CD4-positive, alpha-beta T cell treated with Interleukin-17A for 1 hour (primary cell): Measurements from ENCODE around the gene CD38.
A peak's percentile ranks its signal among the peaks of the same experiment; 100 is the strongest.

Experiments used
- DNase-seq: peaks from one replicate; pipeline ENCODE4 v3.0.0-alpha.2; 2020

CD38 gene

DNA sequence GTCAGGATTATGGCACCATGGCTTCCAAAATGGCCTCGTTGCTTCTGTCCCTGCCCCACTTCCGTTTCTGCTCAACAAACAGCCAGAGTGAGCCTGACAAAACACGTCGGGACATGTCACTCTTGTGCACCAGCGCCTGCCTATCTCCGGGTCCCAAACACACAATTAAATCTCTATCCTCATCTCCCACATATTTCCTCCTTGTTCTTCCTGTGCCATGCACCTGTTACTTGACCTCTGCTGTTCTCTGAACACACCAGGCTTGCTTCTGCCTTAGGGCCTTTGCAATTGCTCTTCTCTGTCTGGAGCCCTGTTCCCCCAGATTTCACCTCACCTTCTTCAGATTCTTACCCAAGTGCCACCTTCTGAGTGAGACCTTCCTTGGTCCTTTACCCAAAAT, 12.7 kb upstream of the CD38 start:
- DNase-seq: no peak

DNA sequence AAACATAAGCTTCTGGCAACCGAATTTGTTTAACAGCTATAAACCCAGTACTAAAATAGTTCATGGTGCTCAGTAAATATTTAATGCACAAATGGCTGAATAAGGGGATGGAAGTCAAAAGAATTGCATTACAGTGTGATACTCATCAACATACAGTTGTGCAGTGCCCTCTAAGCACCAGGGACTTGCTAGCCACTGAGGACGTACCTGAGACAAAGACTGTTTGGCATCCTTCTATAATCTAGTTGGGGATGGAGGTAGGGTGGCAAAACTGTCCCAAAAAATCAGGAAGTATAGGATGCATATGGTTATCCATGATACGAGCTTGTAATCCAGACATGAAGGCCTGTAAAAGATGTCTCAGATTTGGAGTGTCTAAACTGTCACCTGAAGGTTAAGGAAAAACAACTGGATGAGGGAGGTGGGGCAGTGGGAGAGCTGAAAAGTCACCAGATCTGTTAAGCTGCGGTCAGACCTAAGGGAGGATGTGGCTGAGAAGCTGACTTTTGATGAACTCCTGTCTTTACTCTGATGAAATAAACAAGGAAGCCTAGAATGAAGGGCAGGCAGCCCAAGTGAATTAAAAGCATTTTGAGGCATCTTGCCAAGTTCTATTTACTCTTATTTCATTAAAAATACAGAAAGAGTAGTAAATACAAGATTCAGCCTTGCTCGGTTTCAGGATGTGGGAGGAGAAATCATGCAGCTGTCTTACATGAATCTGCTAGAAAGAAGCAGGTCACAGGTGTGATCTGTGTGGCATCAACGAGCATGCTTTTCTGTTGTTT, 12.0 kb upstream of the CD38 start:
- DNase-seq: peak; percentile 66

DNA sequence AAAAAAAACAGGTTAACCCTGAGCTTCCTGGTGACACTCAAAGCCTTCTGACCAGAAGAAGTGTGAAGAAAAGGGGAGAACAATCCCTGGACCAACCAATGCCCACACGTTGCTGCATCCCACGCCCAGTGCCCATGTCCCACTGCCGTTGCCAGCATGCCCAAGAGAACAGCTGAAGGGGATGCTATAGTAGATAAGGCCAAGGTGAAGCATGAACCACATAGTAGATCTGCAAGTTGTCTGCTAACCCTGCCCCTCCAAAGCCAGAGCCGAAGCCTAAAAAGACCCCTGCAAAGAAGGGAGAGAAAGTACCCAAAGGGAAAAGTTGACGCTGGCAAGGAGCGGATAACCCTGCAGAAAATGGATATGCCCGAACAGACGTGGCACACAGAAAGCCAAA, 11.3 kb upstream of the CD38 start:
- DNase-seq: no peak

DNA sequence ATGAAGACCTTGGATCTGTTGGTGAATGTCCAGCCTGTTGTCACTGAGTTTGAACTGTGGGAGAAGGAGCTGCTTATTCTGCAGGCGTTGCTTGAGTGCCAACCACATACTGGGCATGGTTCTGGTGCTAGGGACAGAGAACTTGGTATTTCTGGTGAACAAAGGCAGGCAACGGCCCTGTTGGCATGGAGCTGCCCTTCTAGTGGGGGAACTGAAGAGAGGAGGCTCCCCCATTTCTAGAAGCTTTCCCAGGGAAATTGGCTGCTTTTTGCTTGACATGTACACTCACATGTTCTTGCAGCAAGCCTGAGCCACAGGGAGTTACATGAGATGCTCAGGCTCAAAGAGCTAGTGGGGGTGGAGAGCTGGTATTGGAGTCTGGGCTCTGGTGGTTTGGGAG, 8.9 kb upstream of the CD38 start:
- DNase-seq: no peak

DNA sequence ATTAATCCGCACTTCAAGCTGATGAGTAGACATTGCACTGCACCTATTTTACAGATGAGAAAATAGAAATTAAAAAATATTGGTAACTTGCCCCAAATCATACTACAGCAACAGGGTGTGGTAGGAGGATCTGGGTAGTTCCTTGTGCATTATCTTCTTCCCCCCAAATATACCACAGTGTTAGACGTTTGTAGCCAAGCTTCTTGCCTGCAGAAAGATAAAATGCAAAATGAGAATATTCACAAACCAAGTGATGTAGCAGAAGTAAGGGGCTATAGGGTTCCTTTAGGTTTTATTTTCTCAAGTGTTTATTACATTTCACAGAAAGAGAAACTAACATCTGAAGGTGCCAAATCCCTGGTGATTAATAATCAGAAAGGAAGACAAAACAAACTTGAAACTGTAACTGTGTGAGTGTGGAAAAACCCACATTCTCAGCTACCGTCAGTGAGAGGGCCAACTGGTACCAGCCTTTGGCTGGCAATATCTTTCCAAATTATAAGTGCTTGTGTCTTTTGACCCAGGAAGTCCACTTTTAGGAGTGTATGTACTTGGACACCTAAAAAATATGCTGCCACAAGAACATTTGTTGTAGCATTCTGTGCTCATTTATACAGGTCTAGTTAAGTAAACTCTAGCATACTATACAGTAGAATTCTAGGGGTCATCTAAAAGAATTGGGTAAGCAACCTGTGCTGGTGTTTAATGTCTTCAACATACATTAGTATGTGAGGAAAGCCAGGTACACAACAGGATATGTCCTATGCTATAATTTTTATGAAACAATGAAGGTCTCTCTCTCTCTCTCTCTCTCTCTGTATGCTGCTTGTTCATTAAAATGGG, 6.7 kb upstream of the CD38 start:
- DNase-seq: peak; percentile 22

DNA sequence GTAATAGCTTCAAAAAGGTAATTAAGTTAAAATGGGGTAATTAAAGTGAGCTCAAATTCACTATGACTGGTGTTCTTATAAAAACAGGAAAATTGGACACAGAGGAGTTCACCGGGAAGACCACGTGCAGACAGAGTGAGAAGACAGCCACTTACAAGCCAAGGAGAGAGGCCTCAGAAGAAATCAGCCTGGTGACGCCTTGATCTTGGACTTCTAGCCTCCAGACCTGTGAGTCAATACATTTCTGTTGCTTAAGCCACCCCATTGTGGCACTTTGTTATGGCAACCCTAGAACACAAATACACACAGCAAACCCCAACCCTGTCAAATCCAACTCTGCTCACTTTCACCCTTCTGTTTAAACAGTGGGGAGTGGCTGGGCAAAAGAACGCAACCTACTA, 4.1 kb upstream of the CD38 start:
- no peak for DNase-seq

DNA sequence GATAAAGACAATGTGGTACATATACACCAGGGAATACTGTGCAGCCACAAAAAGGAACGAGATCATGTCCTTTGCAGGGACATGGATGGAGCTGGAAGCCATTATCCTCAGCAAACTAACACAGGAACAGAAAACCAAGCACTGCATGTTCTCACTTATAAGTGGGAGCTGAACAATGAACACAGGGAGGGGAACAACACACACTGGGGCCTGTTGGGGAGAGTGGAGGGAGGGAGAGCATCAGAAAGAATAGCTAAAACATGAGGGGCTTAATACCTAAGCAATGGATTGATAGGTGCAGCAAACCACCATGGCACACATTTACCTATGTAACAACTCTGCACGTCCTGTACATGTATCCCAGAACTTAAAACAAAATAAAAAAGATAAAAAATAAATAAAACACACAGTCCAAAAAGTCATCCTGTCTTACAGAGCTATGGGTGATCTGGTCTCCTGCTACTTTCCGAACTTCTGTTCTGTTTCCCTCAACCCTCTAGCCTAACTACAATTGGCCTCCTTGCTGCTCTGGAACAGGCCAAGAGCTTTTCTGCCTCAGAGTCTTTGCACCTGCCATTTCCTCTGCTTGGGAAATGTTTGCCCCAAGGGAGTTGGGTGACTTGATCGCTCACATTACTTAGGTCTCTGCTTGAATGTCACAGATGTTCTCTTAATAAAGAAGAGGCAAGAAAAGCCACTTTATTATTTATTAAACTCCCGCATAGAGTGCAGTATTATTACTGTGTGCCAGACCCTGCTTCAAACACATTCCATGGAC, 1.1 kb upstream of the CD38 start:
- DNase-seq: no peak

DNA sequence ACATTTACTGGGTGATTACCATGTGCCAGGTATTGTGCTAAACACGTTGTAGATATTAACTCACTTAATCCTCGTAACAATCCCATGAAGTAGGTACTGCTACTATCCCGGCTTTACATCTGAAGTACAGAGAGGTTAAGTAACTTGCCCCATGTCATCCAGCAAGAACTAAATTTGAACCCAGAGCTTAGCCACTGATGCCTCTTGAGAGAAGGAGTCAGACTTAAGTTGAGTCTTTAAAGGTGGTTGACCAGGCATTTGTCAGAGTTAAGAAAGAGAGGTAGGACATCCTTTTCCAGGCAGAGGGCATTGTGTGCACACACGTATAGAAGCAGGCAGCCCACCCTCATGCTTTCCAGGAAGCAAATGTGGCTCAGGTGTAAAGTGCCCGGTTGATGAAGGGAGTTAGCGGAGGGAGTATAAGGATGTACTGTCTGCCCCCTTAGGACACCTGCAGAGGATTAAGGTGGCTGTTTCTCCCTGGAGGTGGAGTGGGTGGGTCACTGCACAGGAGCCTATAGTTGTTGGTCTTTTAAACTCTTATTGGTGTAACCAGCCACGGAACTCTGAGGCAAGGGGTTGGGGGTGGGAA, 335 bp upstream of the CD38 start:
- no peak for DNase-seq

DNA sequence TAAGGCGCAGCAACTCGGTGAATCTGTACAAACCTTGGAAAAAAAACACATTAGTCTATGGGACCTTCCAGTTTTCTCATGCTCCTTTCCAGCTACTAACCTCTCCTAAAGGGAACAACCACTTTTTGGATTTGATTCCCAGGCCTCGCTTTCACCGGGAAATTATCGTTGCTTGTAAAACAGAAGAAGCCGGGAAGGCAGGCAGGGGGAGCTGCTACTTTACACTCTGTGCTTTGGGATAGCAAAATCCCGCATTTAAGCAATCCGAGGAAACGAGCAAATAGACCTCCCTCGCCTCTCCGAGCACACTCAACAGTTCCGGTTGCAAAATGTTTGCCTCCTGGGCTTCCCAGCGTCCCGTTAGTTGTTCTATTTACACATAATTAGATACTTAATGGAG, 1.2 kb downstream of the CD38 start:
- DNase-seq: no peak

DNA sequence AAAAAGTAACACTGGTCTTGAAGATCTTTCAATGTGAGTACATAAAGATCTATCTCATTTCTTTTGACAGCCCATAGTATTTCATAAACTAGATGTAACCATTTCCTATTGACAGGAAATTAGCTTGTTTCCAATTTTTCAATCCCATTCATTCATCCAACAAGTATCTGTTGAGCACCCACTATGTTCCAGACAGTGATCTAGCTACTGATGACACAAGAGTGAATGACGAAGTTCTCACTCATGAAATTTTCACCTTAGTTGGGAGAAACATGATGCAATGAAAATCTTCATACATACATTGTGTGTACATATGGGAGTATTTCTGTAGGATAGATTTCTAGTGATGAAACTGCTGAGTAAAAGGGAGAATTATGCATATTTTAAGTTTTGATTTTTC, 1.7 kb downstream of the CD38 start:
- no peak for DNase-seq

DNA sequence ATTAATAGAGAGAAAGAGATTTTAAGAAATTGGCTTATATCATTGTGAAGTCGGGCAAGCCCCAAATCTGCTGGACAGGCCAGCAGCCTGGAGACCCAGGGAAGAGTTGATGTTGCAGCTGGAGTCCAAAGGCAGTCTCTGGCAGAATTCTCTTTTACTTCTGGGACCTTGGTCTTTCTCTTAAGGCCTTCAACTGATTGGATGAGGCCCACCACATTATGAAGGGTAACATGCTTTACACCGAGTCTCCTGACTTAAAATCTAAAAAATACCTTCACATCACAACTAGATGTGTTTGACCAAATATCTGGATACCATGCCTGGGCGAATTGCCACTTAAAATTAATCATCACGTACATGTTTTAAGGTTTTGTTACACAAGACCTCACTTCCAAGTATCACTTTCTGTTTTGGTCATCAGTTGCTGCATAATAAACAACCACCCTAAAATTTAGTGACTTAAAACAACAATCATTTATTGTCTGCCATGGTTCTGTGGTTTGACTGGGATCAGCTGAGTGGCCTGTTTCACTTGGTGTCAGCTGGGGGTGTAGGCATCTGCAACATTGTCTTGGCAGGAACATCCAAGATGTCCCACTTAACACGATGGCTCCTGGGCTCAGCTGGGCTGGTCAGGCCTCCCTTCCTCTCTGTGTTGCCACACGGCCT, 3.4 kb downstream of the CD38 start:
- DNase-seq: peak; percentile 28

DNA sequence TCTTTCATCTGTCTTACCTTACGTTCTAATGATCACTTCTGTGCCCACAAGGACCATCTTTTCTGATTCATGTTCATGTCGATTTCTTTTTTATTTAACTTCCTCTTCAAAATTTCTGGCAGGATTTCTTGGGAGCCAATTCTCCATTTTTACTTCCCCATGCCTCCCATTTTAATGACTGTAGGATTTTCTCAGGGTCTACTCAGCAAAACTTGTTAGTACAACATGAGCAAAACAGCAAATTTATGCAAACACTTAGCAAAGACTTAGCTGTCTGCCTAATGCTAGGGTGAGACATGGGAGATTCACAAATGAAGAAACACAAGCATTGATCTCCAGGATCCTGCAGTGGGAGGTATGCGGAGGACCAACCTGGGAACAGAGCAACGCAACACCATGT, 5.5 kb downstream of the CD38 start:
- DNase-seq: no peak

DNA sequence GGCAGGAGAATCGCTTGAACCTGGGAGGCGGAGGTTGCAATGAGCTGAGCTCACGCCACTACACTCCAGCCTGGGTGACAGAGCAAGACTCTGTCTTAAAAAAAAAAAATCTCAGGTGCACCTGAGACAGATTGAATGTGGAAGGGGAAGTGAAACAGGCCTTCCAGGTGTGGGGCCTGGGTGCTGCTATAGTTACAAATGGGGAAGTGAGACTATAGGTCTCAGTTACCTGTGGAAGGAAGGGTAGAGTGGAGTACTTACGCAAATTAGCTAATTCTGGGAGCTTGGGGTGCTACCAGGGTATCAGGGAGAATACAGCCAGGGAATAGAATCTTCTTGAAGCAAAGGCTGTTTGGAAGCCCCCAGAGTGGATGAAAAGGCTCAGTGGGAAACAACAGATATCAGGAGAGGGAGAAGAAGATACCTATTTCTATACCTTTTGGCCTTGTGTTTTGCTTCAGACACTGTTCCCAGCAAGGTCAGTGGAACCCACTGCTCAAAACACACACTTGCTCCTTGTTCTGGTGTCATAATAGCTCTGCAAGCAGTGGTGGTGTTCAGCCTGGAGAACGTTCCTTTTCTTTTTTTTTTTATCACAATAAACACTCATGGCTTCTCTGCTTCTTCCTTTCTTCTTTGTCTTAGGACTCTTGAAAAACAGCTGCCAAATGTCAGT, 7.0 kb downstream of the CD38 start:
- DNase-seq: no peak

DNA sequence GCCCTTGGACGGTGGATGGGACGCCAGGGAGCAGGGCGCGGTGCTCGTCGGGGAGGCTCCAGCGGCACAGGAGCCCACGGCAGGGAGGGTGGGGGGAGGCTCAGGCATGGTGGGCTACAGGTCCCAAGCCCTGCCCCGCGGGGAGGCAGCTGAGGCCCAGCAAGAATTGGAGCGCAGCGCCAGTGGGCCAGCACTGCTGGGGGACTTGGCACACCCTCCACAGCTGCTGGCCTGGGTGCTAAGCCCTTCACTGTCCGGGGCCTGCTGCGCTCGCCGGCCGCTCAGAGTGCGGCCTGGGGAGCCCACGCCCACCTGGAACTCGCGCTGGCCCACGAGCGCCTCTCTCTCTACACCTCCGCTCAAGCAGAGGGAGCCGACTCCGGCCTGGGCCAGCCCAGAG, 8.6 kb downstream of the CD38 start:
- no peak for DNase-seq

DNA sequence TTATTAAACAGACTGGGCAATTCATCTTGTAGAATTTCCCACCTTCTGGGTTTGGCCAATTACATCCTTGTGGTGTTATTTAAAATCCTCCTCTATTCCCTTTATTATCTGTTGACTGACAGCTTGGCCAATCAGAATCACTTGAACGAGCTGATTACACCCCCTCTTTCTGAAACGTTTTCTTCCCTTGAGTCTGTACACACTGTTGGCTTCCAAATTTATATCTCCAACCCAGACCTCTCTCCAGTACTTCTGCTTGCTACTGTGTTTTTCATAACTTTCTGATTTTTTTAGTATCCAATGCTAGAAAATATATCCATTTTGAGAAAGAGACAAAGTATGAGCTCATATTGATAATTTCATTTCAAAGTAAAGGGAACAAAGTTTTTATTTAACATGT, 14.8 kb downstream of the CD38 start:
- DNase-seq: no peak

DNA sequence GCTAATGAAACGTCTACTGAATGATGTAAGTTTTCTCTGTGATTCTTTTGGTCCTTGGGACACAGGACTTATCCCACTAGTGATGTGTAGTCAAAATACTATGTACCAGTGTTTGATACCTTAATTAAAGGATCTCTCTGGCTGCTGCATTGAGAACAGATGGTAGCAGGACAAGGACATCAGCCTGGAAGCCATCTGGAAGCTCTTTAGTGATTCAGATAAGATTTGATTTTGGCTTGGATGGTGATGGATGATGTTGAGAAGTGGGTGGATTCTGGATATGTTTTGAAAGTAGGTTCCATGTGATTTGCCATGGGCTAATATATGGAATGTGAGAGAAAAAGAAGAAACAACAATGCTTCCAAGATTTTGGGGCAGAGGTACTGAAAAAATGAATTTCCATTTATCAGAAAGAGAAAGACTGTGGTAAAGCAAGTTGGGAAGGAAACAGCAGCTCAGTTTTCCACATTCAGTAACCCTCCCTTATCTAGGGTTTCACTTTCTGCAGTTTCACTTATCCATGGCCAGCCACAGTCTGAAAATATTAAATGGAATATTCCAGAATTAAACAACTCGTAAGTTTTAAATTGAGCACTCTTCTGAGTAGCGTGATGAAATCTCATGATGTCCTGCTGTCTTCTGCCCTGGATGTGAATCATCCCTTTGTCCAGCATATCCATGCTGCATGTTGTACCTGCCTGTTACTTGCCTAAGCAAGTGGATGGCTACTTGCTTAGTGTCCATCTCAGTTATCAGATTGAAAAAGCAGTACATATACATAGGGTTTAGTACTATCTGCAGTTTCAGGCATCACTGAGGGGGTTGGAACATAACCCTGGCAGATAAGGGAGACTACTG, 15.6 kb downstream of the CD38 start:
- no peak for DNase-seq

DNA sequence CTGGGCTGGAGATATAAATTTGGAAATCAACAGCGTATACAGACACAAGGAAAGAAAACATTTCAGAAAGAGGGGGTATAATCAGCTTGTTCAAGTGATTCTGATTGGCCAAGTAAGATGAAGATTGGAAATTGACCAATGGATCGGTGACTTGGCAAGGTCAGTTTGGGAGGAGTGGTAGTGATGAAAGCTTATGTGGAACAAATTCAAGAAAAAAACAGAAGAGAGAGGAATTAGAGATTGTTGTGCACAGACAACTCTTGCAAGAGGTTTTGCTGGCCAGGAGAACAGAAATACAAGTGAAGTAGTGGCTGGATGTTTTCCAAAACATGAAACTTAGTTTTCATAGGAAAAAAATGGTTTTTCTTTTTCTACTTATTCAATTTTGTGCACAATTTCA, 16.3 kb downstream of the CD38 start:
- DNase-seq: no peak

DNA sequence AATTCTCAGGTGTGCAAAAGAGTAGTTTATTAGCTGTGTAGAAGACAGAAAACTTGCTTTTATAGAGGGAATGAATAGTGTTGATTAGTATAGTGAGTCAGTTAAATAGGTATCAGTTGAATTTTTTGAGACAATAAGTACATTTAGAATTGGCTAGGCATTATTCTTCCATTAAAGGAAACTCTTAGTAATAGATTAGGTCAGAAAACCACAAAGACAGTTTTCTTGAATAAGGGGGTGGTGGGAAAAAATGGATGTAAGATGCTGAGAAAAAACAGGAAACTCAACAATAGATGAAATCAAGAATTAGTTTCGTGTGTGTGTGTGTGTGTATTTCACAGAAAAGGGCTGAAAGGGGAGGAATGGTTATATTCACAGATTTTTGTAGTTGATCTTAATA, 16.8 kb downstream of the CD38 start:
- no peak for DNase-seq

DNA sequence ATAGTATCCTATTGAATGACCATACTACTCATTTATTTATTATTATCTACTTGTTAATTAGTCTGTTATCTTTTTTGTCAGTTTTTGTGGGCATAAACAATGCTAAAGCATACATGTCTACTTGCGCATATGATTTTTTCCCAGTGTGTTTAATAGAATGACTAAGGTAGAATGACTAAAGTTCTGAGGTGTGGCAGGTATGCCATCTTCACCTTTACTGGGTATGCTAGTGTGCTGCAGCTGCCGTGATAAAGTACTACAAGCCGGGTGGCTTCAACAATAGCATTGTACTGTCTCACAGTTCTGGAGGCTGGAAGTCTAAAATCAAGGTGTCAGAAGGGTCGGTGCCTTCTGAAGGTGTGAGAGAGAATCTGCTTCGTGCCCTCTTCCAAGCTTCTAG, 19.2 kb downstream of the CD38 start:
- no peak for DNase-seq

DNA sequence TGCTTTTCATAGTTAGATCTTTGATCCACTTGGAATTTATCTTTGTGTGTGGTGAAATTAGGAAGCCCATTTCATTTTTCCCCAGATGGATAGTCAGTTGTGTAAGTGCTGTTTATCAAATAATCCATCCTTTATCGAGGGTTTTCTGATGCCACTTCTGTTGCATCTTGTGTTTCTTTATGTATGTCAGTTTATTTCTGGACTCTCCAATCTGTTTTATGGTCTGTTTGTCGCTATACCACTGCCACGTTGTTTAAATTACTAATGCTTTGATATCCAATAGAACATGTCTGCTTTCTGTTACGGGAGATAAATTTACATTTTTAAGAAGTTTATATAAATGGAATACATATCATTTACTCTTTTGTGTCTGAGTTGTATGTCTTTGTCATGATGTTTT, 21.0 kb downstream of the CD38 start:
- DNase-seq: no peak

DNA sequence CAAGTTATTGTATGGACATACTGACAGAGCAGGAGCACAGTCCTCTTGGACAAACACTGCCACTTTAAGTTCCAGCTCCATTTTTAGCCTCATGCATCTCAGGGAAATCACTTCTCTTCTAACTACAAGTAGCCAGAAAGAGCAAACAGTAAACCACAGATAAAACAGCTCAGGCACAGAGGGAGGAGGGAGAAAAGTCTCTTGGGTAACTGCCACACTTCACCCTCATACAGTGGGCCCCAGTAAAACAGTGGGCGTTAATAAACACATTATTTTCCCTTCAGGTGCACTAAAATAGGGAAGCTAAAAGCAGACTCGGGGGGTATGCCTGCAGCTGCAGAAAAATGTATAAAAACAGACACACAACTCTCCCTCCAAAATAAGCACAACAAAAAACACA, 21.6 kb downstream of the CD38 start:
- no peak for DNase-seq
